Spinal cord (tissue), 10 donors: ENCODE measurements around the gene MCL1. TPM values are rescaled to one million over a fixed set of nuclear protein-coding genes. Genes with fewer than 3 reads are reported as not detected.

ENCODE experiments used
- DNase-seq, 6 donors: peaks; one replicate each; pipeline versions ENCODE4 v3.0.0 to v3.0.0-alpha.2; 2013 to 2015; ENCODE audit warnings: low spot score in 6 of 6, low read depth in 4 of 6
- H3K27ac ChIP-seq: one replicate; pipeline ENCODE4 v1.5.1; 2013; ENCODE audit warnings: low read depth, low read length, control low read depth
- H3K27me3 ChIP-seq: one replicate; pipeline ENCODE4 v1.6.1; 2013; ENCODE audit warnings: low read length; ENCODE audit not compliant: control insufficient read depth, insufficient read depth
- H3K36me3 ChIP-seq: one replicate; pipeline ENCODE4 v1.6.1; 2013; ENCODE audit warnings: low read length; ENCODE audit not compliant: control insufficient read depth, insufficient read depth
- H3K4me1 ChIP-seq: one replicate; pipeline ENCODE4 v1.6.1; 2013; ENCODE audit warnings: low read length; ENCODE audit not compliant: control insufficient read depth, insufficient read depth
- H3K4me3 ChIP-seq: one replicate; pipeline ENCODE4 v1.5.1; 2013; ENCODE audit warnings: low read depth, low read length, control low read depth
- H3K9me3 ChIP-seq: one replicate; pipeline ENCODE4 v1.6.1; 2013; ENCODE audit warnings: low read length; ENCODE audit not compliant: control insufficient read depth, insufficient read depth
- WGBS: methylation state at CpG from one replicate; pipeline ENCODE4 v1.1.5; 2013; ENCODE audit warnings: missing lambda C conversion rate; ENCODE audit not compliant: insufficient coverage; 5-methylcytosine and 5-hydroxymethylcytosine counted together
- polyA plus RNA-seq, 2 donors: library from polyadenylated mRNA; unstranded; fragments of 120-200 nt; gene quantifications; one replicate each; pipeline ENCODE4 v1.2.1, GENCODE V29; 2013; ENCODE audit not compliant: insufficient read length in 2 of 2
- small RNA-seq: library from RNA; depleted of rRNA; stranded (forward); fragments of <200 nt; gene quantifications from one replicate; pipeline ENCODE3, GENCODE V24; 2014; ENCODE audit warnings: low replicate concordance
- total RNA-seq, 2 donors: library from RNA; depleted of rRNA in 1 of 2; stranded (reverse); fragments of 120-200 nt in 1 of 2; fragments of >200 nt in 1 of 2; gene quantifications; one replicate each; pipeline versions ENCODE4 v1.2.3 to v1.2.4, GENCODE V29; 2013 to 2014
- donor health status: healthy.

MCL1 gene
- total and polyA plus RNA-seq, 4 donors: 115 to 185 (median 130) TPM

DNA sequence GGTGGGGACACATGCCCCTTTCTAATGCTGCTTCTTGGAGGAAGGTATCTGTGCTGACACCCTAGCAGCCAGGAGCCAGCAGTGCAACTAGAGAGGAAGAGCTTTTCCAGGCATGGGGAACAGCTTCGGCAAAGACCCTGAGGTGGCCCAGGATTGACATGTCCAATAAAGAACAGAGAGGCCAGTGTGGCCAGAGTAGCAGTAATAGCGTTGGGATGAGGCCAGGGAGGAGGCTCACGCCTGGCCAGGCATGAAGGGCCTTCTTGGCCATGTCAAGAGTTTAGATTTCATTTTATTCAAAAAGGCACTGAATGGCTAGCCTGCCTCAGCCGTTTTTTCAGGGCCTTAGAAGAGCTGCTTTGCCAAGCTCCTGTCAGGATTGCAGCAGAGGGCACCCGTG, 46.5 kb downstream of the MCL1 start:
- no peaks in the 10 kb centered on the region for H3K27me3 ChIP-seq
- H3K27ac ChIP-seq: peak overlapping the region; percentile 75
- DNase-seq: peak in 1 of 6 donors; percentile 38
- H3K9me3 ChIP-seq: no peaks in the 10 kb centered on the region
- WGBS: 44% methylated on average over 5 of the region's 5 CpGs
- peaks cover 24% of the 10 kb centered on the region for H3K4me1 ChIP-seq
- H3K36me3 ChIP-seq: peaks cover 3% of the 10 kb centered on the region
- H3K4me3 ChIP-seq: no peak overlapping the region

GRCh38 chr1:150530491-150531159, 48.8 kb downstream of the MCL1 start:
- peak in 1 of 6 donors; percentile 11 for DNase-seq
- no peaks in the 10 kb centered on the region for H3K9me3 ChIP-seq
- no peaks in the 10 kb centered on the region for H3K27me3 ChIP-seq
- WGBS: 94% methylated on average over 14 of the region's 14 CpGs
- no peaks in the 10 kb centered on the region for H3K36me3 ChIP-seq
- H3K4me3 ChIP-seq: no peak overlapping the region
- no peak overlapping the region for H3K27ac ChIP-seq
- H3K4me1 ChIP-seq: peaks cover 19% of the 10 kb centered on the region

- H3K36me3 ChIP-seq: no peaks in the 10 kb centered on the region
- peak in 3 of 6 donors; percentile 35 to 94 (median 61) for DNase-seq
- WGBS: 34% methylated on average over 4 of the region's 4 CpGs
- no peaks in the 10 kb centered on the region for H3K27me3 ChIP-seq
- H3K9me3 ChIP-seq: no peaks in the 10 kb centered on the region
- H3K4me3 ChIP-seq: no peak overlapping the region
- no peak overlapping the region for H3K27ac ChIP-seq
- H3K4me1 ChIP-seq: peaks cover 19% of the 10 kb centered on the region
These were observed 50.4 kb downstream of the MCL1 start for GRCh38 chr1:150529017-150529416.

GRCh38 chr1:150528196-150528595, 51.2 kb downstream of the MCL1 start:
- peaks cover 19% of the 10 kb centered on the region for H3K4me1 ChIP-seq
- WGBS: no CpG with 5 or more reads among the region's 1 CpG
- no peaks in the 10 kb centered on the region for H3K9me3 ChIP-seq

GRCh38 chr1:150525348-150525747, 54.1 kb downstream of the MCL1 start:
- DNase-seq: no peak
- H3K4me1 ChIP-seq: peaks cover 2% of the 10 kb centered on the region
- no peaks in the 10 kb centered on the region for H3K27me3 ChIP-seq
- H3K9me3 ChIP-seq: no peaks in the 10 kb centered on the region
- no peak overlapping the region for H3K27ac ChIP-seq
- H3K4me3 ChIP-seq: no peak overlapping the region
- no peaks in the 10 kb centered on the region for H3K36me3 ChIP-seq
- WGBS: 93% methylated on average over 2 of the region's 3 CpGs

More at GRCh38 chr1:150528196-150528595, 51.2 kb downstream of the MCL1 start:
- Histone ChIP-seq H3K36me3 (no peaks in the 10 kb centered on the region), H3K27ac (no peak overlapping the region), H3K4me3 (no peak overlapping the region), H3K27me3 (no peaks in the 10 kb centered on the region)
- no peak for DNase-seq

Small RNA genes lying within 50 kb of the gene (small RNA-seq; reads per million reads assigned to genes)
- gene MIR4257: not detected
- not detected for gene RF00015
- gene RF00561: not detected
- not detected for gene RN7SL473P
- not detected for gene RN7SL600P

Other genes starting within 250 kb of the MCL1 start
- 10 to 100 TPM; 17.0 to 23.7 TPM for gene RPRD2, start 215.5 kb downstream of the MCL1 start, total RNA-seq
- 10 to 100 TPM; 33.9 to 35.9 TPM for gene RPRD2, start 215.5 kb downstream of the MCL1 start, polyA plus RNA-seq
- gene TARS2, start 92.2 kb downstream of the MCL1 start, total RNA-seq: 10 to 100 TPM; 22.7 to 23.4 TPM
- gene TARS2, start 92.2 kb downstream of the MCL1 start, polyA plus RNA-seq: 10 to 100 TPM; 32.3 to 45.9 TPM
- gene ECM1, start 71.5 kb downstream of the MCL1 start, total RNA-seq: 1 to 10 TPM; 2.1 to 9.2 TPM
- 10 to 100 TPM; 16.3 to 20.4 TPM for gene ECM1, start 71.5 kb downstream of the MCL1 start, polyA plus RNA-seq
- 1 to 10 TPM in 1 of 2 donors, not detected in 1; 1.2 TPM for gene FALEC, start 63.9 kb downstream of the MCL1 start, total RNA-seq
- gene FALEC, start 63.9 kb downstream of the MCL1 start, polyA plus RNA-seq: 1 to 10 TPM; 1.4 to 1.6 TPM
- 10 to 100 TPM in 1 of 2 donors, 1 to 10 TPM in 1; 7.7 to 13.1 TPM for gene ADAMTSL4, start 30.2 kb downstream of the MCL1 start, total RNA-seq
- gene ADAMTSL4, start 30.2 kb downstream of the MCL1 start, polyA plus RNA-seq: 10 to 100 TPM in 1 of 2 donors, 1 to 10 TPM in 1; 2.6 to 19.1 TPM
- 100 to 1,000 TPM; 120 to 146 TPM for gene ENSA, start 50.0 kb upstream of the MCL1 start, total RNA-seq
- 100 to 1,000 TPM; 179 to 212 TPM for gene ENSA, start 50.0 kb upstream of the MCL1 start, polyA plus RNA-seq
- 10 to 100 TPM; 14.5 to 17.2 TPM for gene GOLPH3L, start 117.5 kb upstream of the MCL1 start, total RNA-seq
- 10 to 100 TPM; 17.8 to 17.9 TPM for gene GOLPH3L, start 117.5 kb upstream of the MCL1 start, polyA plus RNA-seq
- 1 to 10 TPM in 1 of 2 donors, under 1 TPM in 1; 0.77 to 2.7 TPM for gene HORMAD1, start 141.3 kb upstream of the MCL1 start, total RNA-seq
- under 1 TPM in 1 of 2 donors, not detected in 1; 0.21 TPM for gene HORMAD1, start 141.3 kb upstream of the MCL1 start, polyA plus RNA-seq
- 10 to 100 TPM; 26.2 to 58.8 TPM for gene CTSS, start 186.2 kb upstream of the MCL1 start, total RNA-seq
- gene CTSS, start 186.2 kb upstream of the MCL1 start, polyA plus RNA-seq: 10 to 100 TPM; 10.7 to 15.8 TPM
- gene CTSK, start 228.7 kb upstream of the MCL1 start, total RNA-seq: 100 to 1,000 TPM in 1 of 2 donors, 10 to 100 TPM in 1; 73.6 to 153 TPM
- 10 to 100 TPM; 13.9 to 44.5 TPM for gene CTSK, start 228.7 kb upstream of the MCL1 start, polyA plus RNA-seq